Tibial artery (tissue), 4 donors: ENCODE measurements around the gene RGS1.

Experiments
- DNase-seq, 2 donors: peaks; one replicate each; pipeline ENCODE4 v3.0.0-alpha.2; 2019
- H3K27ac ChIP-seq, 2 donors: fragments of 200-600 bp; sonication (generic) in 1 of 2; 1 replicate in 1 of 2; 2 replicates in 1 of 2; pipeline ENCODE4 v1.5.1; 2018 to 2019; ENCODE audit warnings: mild to moderate bottlenecking in 1 of 2
- H3K27me3 ChIP-seq, 2 donors: fragments of 200-600 bp; sonication (generic) in 1 of 2; one replicate each; pipeline versions ENCODE4 v1.5.1 to v1.6.0; 2016 to 2019
- H3K36me3 ChIP-seq, 3 donors: fragments of 200-600 bp; sonication (generic) in 2 of 3; one replicate each; pipeline ENCODE4 v1.5.1; 2016 to 2019; ENCODE audit warnings: mild to moderate bottlenecking in 2 of 3
- H3K4me1 ChIP-seq, 4 donors: fragments of 200-600 bp; sonication (generic) in 2 of 4; 1 replicate in 3 of 4; 2 replicates in 1 of 4; pipeline ENCODE4 v1.5.1; 2016 to 2019
- H3K4me3 ChIP-seq, 2 donors: fragments of 200-600 bp; sonication (generic) in 1 of 2; 1 replicate in 1 of 2; 2 replicates in 1 of 2; pipeline ENCODE4 v1.5.1; 2018 to 2019; ENCODE audit warnings: mild to moderate bottlenecking in 2 of 2
- H3K9me3 ChIP-seq, 3 donors: fragments of 200-600 bp; sonication (generic) in 1 of 3; one replicate each; pipeline ENCODE4 v1.5.1; 2016 to 2019
- intact Hi-C: fragments of 100-400 bp; cut with DNase I; formaldehyde crosslinking; loops from one replicate; pipeline ENCODE4 v1.15.0; 2023; ENCODE audit warnings: low total_unique reads
- TF ChIP-seq, protein P1 (sequence below), 2 experiments: fragments of 200-600 bp in 1 of 2; fragments of 450-650 bp in 1 of 2; IDR thresholded peaks; one replicate each; pipeline ENCODE4 v1.5.1; 2017 to 2019; ENCODE audit warnings: antibody characterized with exemption in 2 of 2, mild to moderate bottlenecking in 1 of 2, moderate library complexity in 1 of 2

Gene RGS1, protein sequence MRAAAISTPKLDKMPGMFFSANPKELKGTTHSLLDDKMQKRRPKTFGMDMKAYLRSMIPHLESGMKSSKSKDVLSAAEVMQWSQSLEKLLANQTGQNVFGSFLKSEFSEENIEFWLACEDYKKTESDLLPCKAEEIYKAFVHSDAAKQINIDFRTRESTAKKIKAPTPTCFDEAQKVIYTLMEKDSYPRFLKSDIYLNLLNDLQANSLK

DNA sequence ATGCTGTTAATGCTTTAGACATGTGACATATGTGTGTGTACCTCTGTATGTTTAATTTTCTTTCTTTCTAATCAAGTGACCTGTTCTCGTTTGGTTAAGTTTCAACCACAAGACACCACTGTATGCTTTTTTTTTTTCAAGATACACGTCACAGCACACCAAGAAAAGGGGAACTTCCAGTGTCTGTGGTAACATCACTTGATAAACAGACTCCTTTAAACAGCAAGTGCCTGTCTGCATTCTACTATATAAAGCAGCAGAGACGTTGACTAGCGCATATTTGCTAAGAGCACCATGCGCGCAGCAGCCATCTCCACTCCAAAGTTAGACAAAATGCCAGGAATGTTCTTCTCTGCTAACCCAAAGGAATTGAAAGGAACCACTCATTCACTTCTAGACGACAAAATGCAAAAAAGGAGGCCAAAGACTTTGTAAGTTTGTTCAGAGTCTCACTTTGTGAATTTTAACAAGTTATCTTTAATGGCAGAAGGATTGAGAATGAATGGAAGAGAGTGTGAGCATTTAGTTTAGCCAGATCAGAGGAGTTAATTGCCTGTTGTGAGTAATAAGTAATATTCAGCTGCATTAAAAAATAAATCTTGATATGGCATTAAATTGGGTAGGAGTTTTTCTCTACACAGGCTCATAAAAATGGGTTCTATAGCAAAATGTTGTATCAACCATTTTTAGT, at the start of gene RGS1:
Gene RGS1, plus strand, starts transcription at position 275 of the 691 bp plus-strand sequence. Its CDS starts 20 bp downstream, at position 295.
- Histone ChIP-seq H3K27ac (no peak within 1 kb of the TSS), H3K27me3 (no peaks in the 10 kb centered on the region), H3K36me3 (no peaks in the 10 kb centered on the region), H3K4me3 (peak within 1 kb of the TSS; percentile 7), H3K4me1 (peaks cover 0 to 8% (median 0%) of the 10 kb centered on the region in 4 donors), H3K9me3 (peaks cover 0 to under 1% (median 0%) of the 10 kb centered on the region in 3 donors)
- intact Hi-C loops, result no loop called here
- peak; percentile 46 to 66 for DNase-seq
- TF ChIP-seq, protein P1, sequence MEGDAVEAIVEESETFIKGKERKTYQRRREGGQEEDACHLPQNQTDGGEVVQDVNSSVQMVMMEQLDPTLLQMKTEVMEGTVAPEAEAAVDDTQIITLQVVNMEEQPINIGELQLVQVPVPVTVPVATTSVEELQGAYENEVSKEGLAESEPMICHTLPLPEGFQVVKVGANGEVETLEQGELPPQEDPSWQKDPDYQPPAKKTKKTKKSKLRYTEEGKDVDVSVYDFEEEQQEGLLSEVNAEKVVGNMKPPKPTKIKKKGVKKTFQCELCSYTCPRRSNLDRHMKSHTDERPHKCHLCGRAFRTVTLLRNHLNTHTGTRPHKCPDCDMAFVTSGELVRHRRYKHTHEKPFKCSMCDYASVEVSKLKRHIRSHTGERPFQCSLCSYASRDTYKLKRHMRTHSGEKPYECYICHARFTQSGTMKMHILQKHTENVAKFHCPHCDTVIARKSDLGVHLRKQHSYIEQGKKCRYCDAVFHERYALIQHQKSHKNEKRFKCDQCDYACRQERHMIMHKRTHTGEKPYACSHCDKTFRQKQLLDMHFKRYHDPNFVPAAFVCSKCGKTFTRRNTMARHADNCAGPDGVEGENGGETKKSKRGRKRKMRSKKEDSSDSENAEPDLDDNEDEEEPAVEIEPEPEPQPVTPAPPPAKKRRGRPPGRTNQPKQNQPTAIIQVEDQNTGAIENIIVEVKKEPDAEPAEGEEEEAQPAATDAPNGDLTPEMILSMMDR (IDR thresholded peaks at IDR 0.05), result no peak

DNA sequence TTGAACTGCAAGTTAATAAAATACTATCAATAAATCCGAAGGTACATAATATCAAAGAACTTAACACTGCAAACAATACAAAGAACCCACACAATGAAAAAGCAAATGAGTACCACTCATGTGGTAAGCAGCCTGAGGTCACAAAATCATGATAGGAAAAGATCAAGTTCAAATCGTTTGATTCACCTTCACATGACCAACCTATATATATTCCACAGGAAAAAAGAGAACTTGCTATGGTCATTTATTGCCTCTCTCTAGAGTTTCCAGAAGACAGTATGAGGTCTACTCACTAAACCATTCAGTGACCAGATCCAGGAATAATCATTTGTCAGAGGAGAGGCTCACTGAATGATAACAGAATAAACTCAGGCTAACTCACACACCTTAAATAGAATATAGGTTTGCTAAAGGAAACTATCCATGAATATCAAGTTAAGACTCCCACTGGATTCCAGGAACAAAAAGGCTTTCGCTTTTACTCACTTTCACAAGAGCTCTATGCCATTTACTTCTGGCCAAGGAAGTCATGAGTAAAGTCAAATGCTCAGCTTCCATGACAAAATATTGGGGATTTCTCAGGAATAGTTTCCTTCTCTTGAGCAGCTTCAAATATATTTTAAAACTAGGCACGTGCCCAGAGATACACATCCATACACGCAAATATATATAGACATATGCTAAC, 48.3 kb upstream of the RGS1 start:
- intact Hi-C loops, result no loop called here
- no peak for DNase-seq
- H3K27ac ChIP-seq, result no peak overlapping the region

DNA sequence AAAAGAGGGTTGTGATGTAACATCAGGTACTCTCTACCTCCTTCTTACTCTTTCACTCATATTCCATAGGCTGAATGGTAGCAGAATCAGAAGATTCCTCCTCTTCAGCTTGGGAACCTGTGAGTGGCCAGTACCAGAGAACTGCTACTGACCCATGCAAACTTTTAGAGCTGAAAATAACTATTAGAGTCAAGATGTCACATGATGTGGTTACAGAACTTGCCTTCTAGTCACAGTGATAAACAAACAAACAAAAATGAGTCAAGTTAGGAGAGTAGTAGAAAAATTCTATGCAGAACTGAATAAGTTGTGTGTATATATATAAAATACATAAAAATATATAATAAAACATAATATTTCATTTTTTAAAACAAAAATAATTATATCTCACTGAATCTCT, 47.6 kb upstream of the RGS1 start:
- H3K4me1 ChIP-seq, result peaks cover 0 to 38% (median 10%) of the 10 kb centered on the region in 4 donors
- intact Hi-C loops, result no loop called here
- no peaks in the 10 kb centered on the region for H3K27me3 ChIP-seq
- no peak overlapping the region for H3K27ac ChIP-seq
- no peaks in the 10 kb centered on the region for H3K36me3 ChIP-seq
- TF ChIP-seq, protein P1 (IDR thresholded peaks at IDR 0.05), result no peak
- H3K9me3 ChIP-seq, result no peaks in the 10 kb centered on the region
- DNase-seq, result no peak
- no peak overlapping the region for H3K4me3 ChIP-seq

More for the DNA sequence above, 48.3 kb upstream of the RGS1 start:
- Histone ChIP-seq H3K27me3 (no peaks in the 10 kb centered on the region), H3K9me3 (no peaks in the 10 kb centered on the region), H3K4me3 (no peak overlapping the region), H3K36me3 (no peaks in the 10 kb centered on the region), H3K4me1 (peaks cover 0 to 45% (median 13%) of the 10 kb centered on the region in 4 donors)
- TF ChIP-seq, protein P1 (IDR thresholded peaks at IDR 0.05), result no peak

DNA sequence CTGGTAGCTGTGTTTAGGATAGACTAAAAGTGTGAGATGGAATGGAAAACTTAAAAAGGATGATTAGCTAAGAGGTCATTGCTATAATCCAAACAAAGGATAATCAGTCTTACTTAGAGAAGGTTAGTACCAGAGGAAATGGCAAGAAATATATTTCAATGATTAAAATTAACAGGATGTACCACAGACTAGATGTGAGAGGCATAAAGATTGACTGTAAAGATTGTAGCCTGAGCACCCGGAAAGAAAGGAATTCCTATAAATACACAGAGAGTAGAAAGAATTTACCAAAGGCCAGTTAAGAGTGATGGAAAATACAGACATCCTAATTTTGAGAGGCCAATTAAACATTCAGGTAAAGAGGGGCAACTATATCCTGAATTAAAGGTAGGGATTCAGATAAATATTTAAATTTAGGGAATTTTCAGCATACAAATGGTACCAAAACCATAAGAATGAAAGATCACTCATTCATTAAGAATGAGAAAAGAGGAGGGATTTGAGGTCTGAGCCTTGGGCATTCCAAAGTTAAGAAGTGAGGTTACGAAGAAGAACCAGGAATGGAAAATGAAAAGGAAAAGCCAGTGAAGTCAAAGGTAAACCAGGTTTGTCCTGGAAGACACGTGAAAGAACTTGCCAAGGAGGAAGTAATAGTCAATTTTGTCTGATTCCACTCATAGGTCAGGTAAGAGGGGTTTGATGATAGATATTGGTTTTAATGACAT, 46.4 kb upstream of the RGS1 start:
- TF ChIP-seq, protein P1 (IDR thresholded peaks at IDR 0.05), result no peak
- no peaks in the 10 kb centered on the region for H3K27me3 ChIP-seq
- DNase-seq, result no peak
- intact Hi-C loops, result no loop called here
- H3K4me1 ChIP-seq, result peaks cover 0 to 34% (median 3%) of the 10 kb centered on the region in 4 donors
- no peaks in the 10 kb centered on the region for H3K36me3 ChIP-seq
- H3K9me3 ChIP-seq, result no peaks in the 10 kb centered on the region
- H3K27ac ChIP-seq, result no peak overlapping the region
- no peak overlapping the region for H3K4me3 ChIP-seq

DNA sequence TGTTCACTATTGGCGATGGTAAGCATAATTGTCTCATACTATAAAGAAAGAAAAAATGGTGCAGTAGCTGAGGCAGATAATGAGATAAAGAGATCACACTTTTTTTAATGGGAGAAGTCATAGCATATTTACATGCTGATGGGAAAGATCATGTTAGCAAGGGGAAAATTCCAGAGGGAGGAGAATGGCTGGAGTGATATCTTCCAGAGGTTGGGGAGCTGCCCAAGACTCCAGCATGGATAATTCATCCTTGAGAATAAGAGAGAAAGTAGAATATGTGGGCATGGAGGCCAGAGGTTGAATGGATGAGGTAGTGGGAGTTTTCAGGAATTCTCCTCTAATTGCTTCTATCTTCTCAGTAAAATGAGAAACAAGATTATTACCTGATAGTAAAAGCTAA, 45.8 kb upstream of the RGS1 start:
- intact Hi-C loops, result no loop called here
- no peaks in the 10 kb centered on the region for H3K9me3 ChIP-seq
- TF ChIP-seq, protein P1 (IDR thresholded peaks at IDR 0.05), result no peak
- no peak for DNase-seq
- H3K4me1 ChIP-seq, result peaks cover 0 to 34% (median 5%) of the 10 kb centered on the region in 4 donors
- H3K36me3 ChIP-seq, result no peaks in the 10 kb centered on the region
- H3K27ac ChIP-seq, result peak overlapping the region; percentile 2 to 3
- no peaks in the 10 kb centered on the region for H3K27me3 ChIP-seq
- no peak overlapping the region for H3K4me3 ChIP-seq
